Colonic mucosa (tissue), 4 donors: ENCODE measurements around the gene ADORA1. TPM values are rescaled to one million over a fixed set of nuclear protein-coding genes. Genes with fewer than 3 reads are reported as not detected.

ENCODE experiments used
- DNase-seq: peaks from one replicate; pipeline ENCODE4 v3.0.0-alpha.2; 2020
- H3K27ac ChIP-seq: fragments of 200-600 bp; one replicate; pipeline ENCODE4 v1.8.0; 2021
- H3K27me3 ChIP-seq: fragments of 200-600 bp; one replicate; pipeline ENCODE4 v1.8.0; 2021
- H3K36me3 ChIP-seq: fragments of 200-600 bp; one replicate; pipeline ENCODE4 v1.8.0; 2021
- H3K4me1 ChIP-seq: fragments of 200-600 bp; one replicate; pipeline ENCODE4 v1.8.0; 2021; ENCODE audit warnings: mild to moderate bottlenecking
- H3K4me3 ChIP-seq: fragments of 200-600 bp; one replicate; pipeline ENCODE4 v1.8.0; 2021
- H3K9ac ChIP-seq, 2 donors: one replicate each; pipeline ENCODE4 v1.7.0; 2013; ENCODE audit warnings: control low read depth in 2 of 2, low read depth in 2 of 2, low read length in 2 of 2
- H3K9me3 ChIP-seq: fragments of 200-600 bp; one replicate; pipeline ENCODE4 v1.8.0; 2021
- CTCF ChIP-seq: fragments of 200-600 bp; IDR thresholded peaks from one replicate; pipeline ENCODE4 v1.8.0; 2022; ENCODE audit warnings: antibody characterized with exemption, mild to moderate bottlenecking
- intact Hi-C: fragments of 100-400 bp; cut with DNase I; formaldehyde crosslinking; loops from one replicate; pipeline ENCODE4 v1.14.1; 2022
- total RNA-seq, 2 donors: library from RNA; stranded (reverse); fragmentation: NEBNext Ultra II Directional in 1 of 2; extraction: Animal tissue kit (Norgen Biotek cat#: 25700) in 1 of 2; gene quantifications; one replicate each; pipeline ENCODE4 v1.2.1, GENCODE V29; 2021
- donor health status: healthy.
- donor health status: DM: no; HTN: no; CAD: no.
- donor health status: DM: no; HTN: no; CAD: no.

Gene ADORA1
- total RNA-seq, 2 donors from 2014 or later, result 0.42 to 1.6 TPM

DNA sequence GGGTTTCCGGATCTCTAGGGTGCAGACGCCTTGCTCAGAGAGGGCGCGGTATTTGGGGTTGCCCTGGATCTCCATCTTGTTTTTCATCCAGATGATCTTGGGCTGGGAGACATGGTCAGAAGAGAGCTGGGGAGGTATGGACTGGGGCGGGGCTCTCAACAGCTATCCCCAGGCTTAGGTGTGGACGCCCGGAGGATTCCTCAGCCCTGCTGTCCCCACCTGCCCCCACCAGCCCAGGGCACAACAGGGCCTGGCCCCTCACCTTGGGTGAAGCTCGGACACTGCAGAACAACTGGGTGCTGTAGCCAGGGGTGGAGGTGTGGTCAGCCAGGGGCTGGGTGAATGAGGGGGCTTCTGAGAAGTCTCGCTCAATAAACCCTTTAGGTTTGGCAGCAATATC lies 41.5 kb downstream of the ADORA1 start:
- Histone ChIP-seq H3K9me3 (no peaks in the 10 kb centered on the region), H3K9ac (no peak overlapping the region), H3K4me3 (no peak overlapping the region), H3K4me1 (no peaks in the 10 kb centered on the region), H3K36me3 (no peaks in the 10 kb centered on the region), H3K27ac (no peak overlapping the region), H3K27me3 (no peaks in the 10 kb centered on the region)
- intact Hi-C loops, result no loop called here
- TF ChIP-seq CTCF, result no peak
- DNase-seq, result no peak

GRCh38 chr1:203169770-203170520 lies 42.4 kb downstream of the ADORA1 start:
- intact Hi-C loops, result loop anchor here (5.0 kb wide), 1 partner anchor 53 kb away; no protein-coding TSS in a partner anchor
- Histone ChIP-seq H3K27ac (no peak overlapping the region), H3K4me1 (no peaks in the 10 kb centered on the region), H3K9ac (no peak overlapping the region), H3K9me3 (no peaks in the 10 kb centered on the region), H3K27me3 (no peaks in the 10 kb centered on the region), H3K36me3 (no peaks in the 10 kb centered on the region), H3K4me3 (no peak overlapping the region)
- TF ChIP-seq CTCF, result no peak
- DNase-seq, result no peak

DNA sequence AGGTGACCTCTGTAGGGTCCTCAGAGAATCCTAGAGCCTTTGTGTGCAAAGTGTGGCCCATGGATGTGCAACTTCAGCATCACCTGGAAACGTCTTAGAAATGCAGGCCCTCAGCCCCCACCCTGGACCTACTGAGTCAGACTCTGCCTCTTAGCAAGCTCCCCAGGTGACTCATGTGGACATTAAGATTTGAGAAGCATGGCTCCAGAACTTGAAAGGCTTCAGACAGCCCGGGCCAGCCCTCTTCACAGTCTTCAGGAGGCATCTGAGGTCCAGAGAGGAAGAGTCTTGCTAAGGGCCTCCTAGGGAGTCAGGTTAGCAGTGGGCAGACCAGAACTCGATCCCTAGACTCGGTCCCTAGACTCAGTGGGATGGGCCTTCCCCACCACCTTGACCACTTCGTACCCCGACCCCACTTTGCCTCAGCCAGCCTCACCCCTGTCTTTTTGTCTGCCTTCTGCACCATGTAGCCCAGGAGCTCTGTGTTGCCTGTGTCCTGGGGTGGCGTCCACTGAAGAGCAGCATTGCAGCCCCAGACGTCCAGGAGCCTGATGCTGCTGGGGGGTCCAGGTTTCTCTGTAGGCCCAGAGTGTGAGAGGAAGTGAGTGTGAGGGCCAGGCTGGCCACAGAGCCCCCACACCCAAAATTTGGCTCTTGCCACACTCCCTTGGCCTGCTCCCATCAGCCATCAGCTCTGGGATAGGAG lies 43.3 kb downstream of the ADORA1 start:
- Histone ChIP-seq H3K4me3 (no peak overlapping the region), H3K9ac (no peak overlapping the region), H3K4me1 (no peaks in the 10 kb centered on the region), H3K27me3 (no peaks in the 10 kb centered on the region), H3K27ac (no peak overlapping the region), H3K36me3 (no peaks in the 10 kb centered on the region), H3K9me3 (no peaks in the 10 kb centered on the region)
- DNase-seq, result no peak
- TF ChIP-seq CTCF, result no peak
- intact Hi-C loops, result loop anchor here (5.0 kb wide), 1 partner anchor 53 kb away; no protein-coding TSS in a partner anchor

GRCh38 chr1:203171341-203172183 lies 44.0 kb downstream of the ADORA1 start:
- intact Hi-C loops, result loop anchor here (2.0 to 5.0 kb wide), 2 partner anchors 54 to 133 kb away; no protein-coding TSS in a partner anchor

More at GRCh38 chr1:203171341-203172183, 44.0 kb downstream of the ADORA1 start:
- H3K9me3 ChIP-seq, result no peaks in the 10 kb centered on the region
- no peaks in the 10 kb centered on the region for H3K27me3 ChIP-seq
- TF ChIP-seq CTCF, result no peak
- H3K4me3 ChIP-seq, result no peak overlapping the region
- no peak overlapping the region for H3K27ac ChIP-seq
- no peak for DNase-seq
- H3K4me1 ChIP-seq, result no peaks in the 10 kb centered on the region
- H3K36me3 ChIP-seq, result no peaks in the 10 kb centered on the region
- no peak overlapping the region for H3K9ac ChIP-seq
